Fibroblast of villous mesenchyme (primary cell): ENCODE measurements around the gene CABLES2. TPM values are rescaled to one million over a fixed set of nuclear protein-coding genes. Genes with fewer than 3 reads are reported as not detected.

Source experiments
- DNase-seq: peaks from one replicate; pipeline ENCODE4 v3.0.0-alpha.2; 2010; ENCODE audit warnings: low read depth
- H3K4me3 ChIP-seq: 2 replicates; pipeline ENCODE4 v1.5.1; 2011; ENCODE audit warnings: low read depth, mild to moderate bottlenecking, low read length
- total RNA-seq: library from RNA; depleted of rRNA; stranded (reverse); fragments of >200 nt; gene quantifications from 2 replicates; pipeline ENCODE4 v1.2.3, GENCODE V29; 2012
- TF ChIP-seq, protein P1 (sequence below): IDR thresholded peaks from 2 replicates; pipeline ENCODE4 v1.5.1; 2012; ENCODE audit warnings: low read depth, mild to moderate bottlenecking, low read length; ENCODE audit not compliant: insufficient read depth

Gene CABLES2
- total RNA-seq, 1 donor, result 1.7 TPM

DNA sequence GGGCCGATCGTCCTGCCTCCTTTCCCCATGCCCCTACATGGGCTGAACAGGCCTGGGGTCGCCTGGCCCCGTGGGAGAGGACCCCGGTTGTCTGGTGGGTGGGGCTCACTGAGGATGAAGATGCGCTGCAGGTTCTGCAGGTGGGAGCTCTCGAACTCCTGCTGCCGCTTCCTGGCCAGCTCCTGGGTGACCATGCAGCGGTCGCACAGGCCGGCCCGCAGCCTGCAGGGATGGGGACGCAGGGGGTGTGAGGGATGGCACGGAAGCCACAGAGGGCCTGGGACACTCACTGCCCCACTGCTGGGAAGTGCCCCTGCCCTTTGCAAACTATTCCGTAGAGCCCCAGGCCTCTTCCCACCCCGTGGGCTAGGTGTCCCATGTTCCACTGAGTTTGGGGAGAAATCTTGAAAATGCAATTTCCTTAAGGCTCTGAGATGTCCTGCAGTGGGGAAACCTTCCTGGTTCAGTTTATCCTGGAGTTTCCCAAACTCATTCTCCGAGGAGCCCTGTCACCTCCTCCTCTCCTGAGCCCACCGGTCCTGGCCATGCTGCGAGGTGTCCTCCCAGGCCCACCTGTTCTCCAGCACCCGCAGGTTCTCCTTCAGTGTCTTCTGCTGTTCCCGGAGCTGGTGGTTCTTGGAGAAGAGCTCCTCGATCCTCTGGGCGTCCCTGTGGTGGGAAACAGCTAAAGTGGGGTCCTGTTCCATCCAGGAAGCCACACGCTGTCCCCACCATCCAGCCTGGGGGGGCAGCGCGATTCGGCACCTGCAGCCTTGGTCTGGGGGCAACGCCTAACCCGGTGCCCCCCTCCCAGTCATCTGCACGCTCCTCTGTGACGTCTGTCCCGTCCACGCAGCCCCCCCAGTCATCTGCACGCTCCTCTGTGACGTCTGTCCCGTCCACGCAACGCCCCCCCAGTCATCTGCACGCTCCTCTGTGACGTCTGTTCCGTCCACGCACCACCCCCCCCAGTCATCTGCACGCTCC lies 9.9 kb upstream of the CABLES2 start:
- no peak overlapping the region for H3K4me3 ChIP-seq
- TF ChIP-seq, protein P1, sequence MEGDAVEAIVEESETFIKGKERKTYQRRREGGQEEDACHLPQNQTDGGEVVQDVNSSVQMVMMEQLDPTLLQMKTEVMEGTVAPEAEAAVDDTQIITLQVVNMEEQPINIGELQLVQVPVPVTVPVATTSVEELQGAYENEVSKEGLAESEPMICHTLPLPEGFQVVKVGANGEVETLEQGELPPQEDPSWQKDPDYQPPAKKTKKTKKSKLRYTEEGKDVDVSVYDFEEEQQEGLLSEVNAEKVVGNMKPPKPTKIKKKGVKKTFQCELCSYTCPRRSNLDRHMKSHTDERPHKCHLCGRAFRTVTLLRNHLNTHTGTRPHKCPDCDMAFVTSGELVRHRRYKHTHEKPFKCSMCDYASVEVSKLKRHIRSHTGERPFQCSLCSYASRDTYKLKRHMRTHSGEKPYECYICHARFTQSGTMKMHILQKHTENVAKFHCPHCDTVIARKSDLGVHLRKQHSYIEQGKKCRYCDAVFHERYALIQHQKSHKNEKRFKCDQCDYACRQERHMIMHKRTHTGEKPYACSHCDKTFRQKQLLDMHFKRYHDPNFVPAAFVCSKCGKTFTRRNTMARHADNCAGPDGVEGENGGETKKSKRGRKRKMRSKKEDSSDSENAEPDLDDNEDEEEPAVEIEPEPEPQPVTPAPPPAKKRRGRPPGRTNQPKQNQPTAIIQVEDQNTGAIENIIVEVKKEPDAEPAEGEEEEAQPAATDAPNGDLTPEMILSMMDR, result no peak
- DNase-seq, result no peak

DNA sequence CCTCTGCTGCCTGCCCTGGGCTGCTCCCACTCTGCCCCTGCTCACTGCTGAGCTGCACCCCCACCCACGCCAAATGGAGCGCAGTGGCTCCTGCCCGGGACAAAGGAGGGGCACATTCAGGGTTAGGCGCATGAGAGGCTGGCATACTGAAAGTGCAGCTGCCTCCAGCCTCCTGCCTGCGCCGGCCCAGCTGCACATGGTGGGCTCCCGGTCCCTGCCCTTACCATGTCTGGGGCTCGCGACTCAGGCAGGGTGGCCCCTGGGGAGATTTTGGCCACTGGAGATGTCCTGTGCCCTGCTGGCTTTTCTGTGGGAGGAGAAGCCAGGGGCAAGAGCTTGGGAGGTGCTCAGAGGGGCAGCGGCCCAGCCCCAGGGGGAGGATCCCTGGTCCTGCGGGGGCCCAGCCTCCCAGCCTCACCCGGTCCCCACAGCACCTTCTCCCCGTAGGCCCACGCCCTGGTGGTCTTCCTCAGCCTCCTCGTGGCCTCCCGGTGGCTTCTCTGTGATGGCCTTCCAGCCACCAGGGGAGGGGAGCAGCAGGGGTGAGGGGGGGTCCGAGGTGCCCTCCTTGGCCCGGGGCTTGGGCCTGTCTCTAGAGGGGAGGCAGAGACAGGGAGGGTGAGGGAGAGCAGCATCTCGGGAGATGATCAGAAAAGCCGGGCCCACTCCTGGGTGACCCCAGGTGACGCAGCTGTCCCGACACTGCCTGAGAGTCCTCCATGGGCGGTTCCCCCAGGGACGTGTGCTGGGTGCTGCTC lies 8.4 kb upstream of the CABLES2 start:
- no peak for DNase-seq
- TF ChIP-seq, protein P1, result no peak
- H3K4me3 ChIP-seq, result no peak overlapping the region

DNA sequence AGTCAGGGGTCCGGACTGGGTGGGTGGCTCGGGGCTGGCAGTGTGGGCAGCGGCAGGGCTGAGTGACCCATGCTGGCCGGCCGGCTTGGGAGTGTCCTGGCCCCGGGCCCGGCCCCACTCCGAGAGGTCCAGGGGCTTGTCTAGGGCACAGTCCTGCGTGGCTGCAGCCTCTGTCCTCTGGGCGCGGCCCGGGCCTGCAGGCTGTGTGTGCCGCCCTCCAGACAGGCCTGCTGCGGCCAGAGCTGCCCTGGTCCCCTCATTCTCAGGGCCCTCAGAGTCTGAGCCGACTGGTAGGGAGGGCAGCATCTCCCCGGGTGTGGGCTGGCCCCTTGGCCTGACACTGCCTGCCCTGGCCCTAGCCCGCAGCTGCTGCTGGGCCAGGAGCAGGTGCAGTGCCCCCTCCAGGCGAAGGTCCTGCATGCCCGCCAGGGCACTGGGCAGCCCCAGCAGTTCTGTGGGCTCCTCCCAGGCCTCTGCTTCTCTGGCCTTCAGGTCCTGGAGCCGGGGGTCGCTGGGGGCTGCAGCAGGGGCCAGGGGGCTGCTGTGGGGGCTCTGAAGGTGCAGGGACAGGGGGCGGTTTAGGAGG lies 6.9 kb upstream of the CABLES2 start:
- TF ChIP-seq, protein P1, result no peak
- no peak for DNase-seq
- H3K4me3 ChIP-seq, result no peak overlapping the region

DNA sequence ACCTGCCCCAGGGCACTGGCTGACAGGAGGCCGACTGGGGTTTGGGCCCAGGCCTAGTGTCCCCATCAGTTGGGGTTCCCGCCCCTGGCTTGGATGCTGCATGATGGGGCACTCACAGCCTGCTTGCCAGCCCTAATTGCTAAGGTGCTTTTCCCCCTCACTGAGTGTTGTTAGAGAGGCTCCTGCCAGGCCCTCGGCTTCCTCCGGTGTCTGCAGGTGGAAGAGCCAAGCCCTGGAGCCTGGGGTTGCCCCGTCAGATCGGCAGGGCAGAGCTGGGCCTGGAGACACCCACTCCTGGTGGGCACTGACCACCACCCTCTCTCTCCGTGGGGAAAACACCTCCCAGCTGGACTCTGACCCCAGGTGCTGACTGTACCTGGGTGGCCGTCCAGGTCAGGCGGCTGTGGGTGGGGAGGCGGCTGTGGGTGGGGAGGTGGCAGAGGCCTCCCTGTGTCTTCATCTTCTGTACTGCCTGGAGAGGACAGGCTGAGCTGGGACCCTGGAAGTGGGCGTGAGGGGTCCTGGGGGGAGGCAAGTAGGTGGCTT lies 6.0 kb upstream of the CABLES2 start:
- no peak overlapping the region for H3K4me3 ChIP-seq
- TF ChIP-seq, protein P1, result no peak
- no peak for DNase-seq

DNA sequence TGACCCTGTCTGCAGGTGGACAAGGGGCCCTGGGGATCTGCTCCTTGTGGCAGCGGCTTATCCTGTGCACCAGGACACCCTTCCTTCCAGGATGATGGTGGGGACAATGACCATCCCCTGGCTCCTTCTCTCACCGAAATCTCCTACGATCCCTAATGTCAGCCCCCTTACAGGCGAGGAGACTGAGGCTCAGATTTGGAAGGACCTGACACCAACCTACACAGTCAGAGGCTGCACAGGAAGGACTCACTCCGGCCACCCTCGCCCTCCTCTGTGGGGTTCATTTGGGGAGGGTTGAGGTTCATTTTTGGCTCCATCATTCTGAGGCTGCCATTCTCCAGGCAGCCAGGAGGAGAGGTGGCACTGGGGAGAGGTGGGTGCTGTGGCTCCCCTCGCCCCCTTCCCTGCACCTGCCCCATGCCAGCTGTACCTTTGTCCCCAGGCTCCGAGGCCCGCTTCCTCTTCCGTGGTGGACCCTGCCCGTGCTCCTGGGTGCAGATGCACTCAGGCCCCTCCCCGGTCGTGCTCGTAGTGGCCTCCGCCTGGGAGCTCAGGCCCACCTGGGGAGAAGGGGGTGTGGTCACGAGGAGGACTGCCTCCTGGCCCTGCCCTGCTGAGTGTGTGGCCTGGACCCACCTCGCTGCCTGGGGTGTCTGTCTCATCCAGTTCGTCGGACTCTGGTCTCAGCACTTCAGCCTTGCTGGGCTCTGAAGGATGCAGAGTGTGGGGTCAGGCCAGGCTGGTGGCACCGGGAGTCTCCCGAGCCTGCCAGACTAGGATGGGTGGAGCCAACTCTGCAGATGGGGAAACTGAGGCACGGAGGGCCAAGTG lies 5.3 kb upstream of the CABLES2 start:
- TF ChIP-seq, protein P1, result no peak
- no peak for DNase-seq
- no peak overlapping the region for H3K4me3 ChIP-seq

DNA sequence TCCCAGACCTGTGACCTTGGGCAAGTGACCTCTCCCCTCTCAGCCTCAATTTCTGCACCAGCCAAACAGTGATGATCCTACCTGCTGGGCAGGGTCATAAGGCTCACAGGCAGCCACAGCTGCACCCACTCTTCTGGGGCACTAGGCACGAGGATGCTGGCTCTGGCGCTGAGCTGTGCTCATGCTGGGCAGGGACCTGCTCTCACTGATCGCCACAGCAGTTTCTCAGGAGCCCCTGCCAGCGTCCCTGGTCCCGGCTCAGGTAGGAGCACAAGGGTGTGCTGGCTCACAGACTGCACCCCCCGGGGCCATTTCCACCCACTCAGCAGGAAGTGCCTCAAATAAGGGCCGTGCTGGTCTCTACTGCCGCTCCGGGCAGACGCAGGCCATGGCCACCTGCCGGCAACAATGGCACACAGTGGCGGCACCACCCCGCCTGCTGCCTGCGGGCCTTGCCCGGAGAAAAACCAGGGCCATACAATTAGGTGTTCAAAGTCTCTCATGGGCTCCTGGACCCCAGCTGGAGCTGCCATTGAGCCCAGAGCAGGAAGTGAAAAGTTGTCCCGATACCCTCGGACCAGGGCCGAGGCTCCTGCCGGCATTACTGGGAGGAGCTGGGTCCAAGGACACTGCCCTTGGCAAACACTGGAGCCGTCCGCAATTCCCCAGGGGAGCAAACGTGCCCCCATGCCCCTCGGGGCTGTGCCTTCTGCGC lies 4.6 kb upstream of the CABLES2 start:
- H3K4me3 ChIP-seq, result no peak overlapping the region
- DNase-seq, result no peak

More for the DNA sequence above, 4.6 kb upstream of the CABLES2 start:
- TF ChIP-seq, protein P1, result no peak
